ENCODE data around the gene CD300LF. TPM values are rescaled to one million over a fixed set of nuclear protein-coding genes. Genes with fewer than 3 reads are reported as not detected.

Gene CD300LF
- total and polyA plus RNA-seq, 9 of the 15 experiments (the other 6 are each of a cell fraction or from before 2014, with no cell fraction given), result not detected

- TF ChIP-seq RERE (CRISPR knock-in tag; IDR thresholded peaks at IDR 0.05; ENCODE audit: borderline replicate concordance) (0 out of 2 replicates have a peak, but pooled peaks have one; percentile 37), PREB (CRISPR knock-in tag; IDR thresholded peaks at IDR 0.05) (peak; percentile 70; the same call in 1 of the 2 replicates), L3MBTL2 (IDR thresholded peaks at IDR 0.05) (no peak), COPS2 (conservative IDR thresholded peaks at IDR 0.05) (no peak), FOXP1 (CRISPR knock-in tag; IDR thresholded peaks at IDR 0.05) (peak; percentile 92), ZC3H11A (IDR thresholded peaks at IDR 0.05; ENCODE audit: low read depth, low read length) (no peak), ZNF263 (CRISPR knock-in tag; IDR thresholded peaks at IDR 0.05; ENCODE audit: borderline replicate concordance) (peak; percentile 78; the same call in 1 of the 2 replicates), ZNF133 (CRISPR knock-in tag; IDR thresholded peaks at IDR 0.05) (no peak), CEBPZ (IDR thresholded peaks at IDR 0.05; ENCODE audit: borderline replicate concordance, low read depth, low read length) (no peak), ZNF282 (CRISPR knock-in tag; IDR thresholded peaks at IDR 0.05) (peak; percentile 91; the same call in 1 of the 2 replicates), ZNF431 (CRISPR knock-in tag; IDR thresholded peaks at IDR 0.05) (peak; percentile 66; the same call in 1 of the 2 replicates), HDGF (IDR thresholded peaks at IDR 0.05) (no peak), POLR3G (IDR thresholded peaks at IDR 0.05; ENCODE audit: extremely low read depth, insufficient read length, insufficient replicate concordance) (no peak)
- TF ChIP-seq, protein P1, sequence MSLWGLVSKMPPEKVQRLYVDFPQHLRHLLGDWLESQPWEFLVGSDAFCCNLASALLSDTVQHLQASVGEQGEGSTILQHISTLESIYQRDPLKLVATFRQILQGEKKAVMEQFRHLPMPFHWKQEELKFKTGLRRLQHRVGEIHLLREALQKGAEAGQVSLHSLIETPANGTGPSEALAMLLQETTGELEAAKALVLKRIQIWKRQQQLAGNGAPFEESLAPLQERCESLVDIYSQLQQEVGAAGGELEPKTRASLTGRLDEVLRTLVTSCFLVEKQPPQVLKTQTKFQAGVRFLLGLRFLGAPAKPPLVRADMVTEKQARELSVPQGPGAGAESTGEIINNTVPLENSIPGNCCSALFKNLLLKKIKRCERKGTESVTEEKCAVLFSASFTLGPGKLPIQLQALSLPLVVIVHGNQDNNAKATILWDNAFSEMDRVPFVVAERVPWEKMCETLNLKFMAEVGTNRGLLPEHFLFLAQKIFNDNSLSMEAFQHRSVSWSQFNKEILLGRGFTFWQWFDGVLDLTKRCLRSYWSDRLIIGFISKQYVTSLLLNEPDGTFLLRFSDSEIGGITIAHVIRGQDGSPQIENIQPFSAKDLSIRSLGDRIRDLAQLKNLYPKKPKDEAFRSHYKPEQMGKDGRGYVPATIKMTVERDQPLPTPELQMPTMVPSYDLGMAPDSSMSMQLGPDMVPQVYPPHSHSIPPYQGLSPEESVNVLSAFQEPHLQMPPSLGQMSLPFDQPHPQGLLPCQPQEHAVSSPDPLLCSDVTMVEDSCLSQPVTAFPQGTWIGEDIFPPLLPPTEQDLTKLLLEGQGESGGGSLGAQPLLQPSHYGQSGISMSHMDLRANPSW (CRISPR knock-in tag; IDR thresholded peaks at IDR 0.05), result no peak
Observed at GRCh38 chr17:74671031-74671771, 41.5 kb downstream of the CD300LF start (continued).

Measured in K562 (cell line).